Left colon (tissue), 2 donors: ENCODE data around the gene SLC33A1. TPM values are rescaled to one million over a fixed set of nuclear protein-coding genes. Genes with fewer than 3 reads are reported as not detected.
"Not testable (repeated sequence)": the region's sequence is repeated elsewhere in the genome, so short reads cannot be mapped to it uniquely, and the experiment has no call there.

Experiments
- ATAC-seq: fragments of 200-7000 bp; cut with Tn5 transposase; one replicate; pipeline ENCODE4 v1.9.1; 2020; ENCODE audit warnings: mild to moderate bottlenecking, moderate library complexity
- DNase-seq, 2 donors: peaks; one replicate each; pipeline ENCODE4 v3.0.0-alpha.2; 2020
- intact Hi-C, 2 donors: fragments of 100-400 bp; cut with DNase I in 1 of 2; cut with micrococcal nuclease in 1 of 2; formaldehyde crosslinking; loops; one replicate each; pipeline versions ENCODE4 v1.11.2 to v1.14.0; 2022; cut with DNase I, micrococcal nuclease
- long read RNA-seq: library from polyadenylated mRNA; unstranded; transcript quantifications from one replicate; pipeline ENCODE4 v2.0.0, GENCODE V29; 2021
- total RNA-seq, 2 donors: library from RNA; stranded (reverse); fragmentation: NEBNext Ultra II Directional; extraction: Animal tissue kit (Norgen Biotek cat#: 25700); gene quantifications; one replicate each; pipeline ENCODE4 v1.2.1, GENCODE V29; 2021
- donor health status: DM: no; HTN: no; CAD: no.
- donor health status: DM: yes; HTN: yes; CAD: no.

The SLC33A1 gene
- 10 to 100 TPM; 27.3 to 29.6 TPM for total RNA-seq
- long read RNA-seq, full-length matches to known transcripts = 47 of 57 reads
- long read RNA-seq, partial matches to known transcripts = 2 of 57 reads
- long read RNA-seq, other reads (novel, unspliced or antisense) = 8 of 57 reads

DNA sequence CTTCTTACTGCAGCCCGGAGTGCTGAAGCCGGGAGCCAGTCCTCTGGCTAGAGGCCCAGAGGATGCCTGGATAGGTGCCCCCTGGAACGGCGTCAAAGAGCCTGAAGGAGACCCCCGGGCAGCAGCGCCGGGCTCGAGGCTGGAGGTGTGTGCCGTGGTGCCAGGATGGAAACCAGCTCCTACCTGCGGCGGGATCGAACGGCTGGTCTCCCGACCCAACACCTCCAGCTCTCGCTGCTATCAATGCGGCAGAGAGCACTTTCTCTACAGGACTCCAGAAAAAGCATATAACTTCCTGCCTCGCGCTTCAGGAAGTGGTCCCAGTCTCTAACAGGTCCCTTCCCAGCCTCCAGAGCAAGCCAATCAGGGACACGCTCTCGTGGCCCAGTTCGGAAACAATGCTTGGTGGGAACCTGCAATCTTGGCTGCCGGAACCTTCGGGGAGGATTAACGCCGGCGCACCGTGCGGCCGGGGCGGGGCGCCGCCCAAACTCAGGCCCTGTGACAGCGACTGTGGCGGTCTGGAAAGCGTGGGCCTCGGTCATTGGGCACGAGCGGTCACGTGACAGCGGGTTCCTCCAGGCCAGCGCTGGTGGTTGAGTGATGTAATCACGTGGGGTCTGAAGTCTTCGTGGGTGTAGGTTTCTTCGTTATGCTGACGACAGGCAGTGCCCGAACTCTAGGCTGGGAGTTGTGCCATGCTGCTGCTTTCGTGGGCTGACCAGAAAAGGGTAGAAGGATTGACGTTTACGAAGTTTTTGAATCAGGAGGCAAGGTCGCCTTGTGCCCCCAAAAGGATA is at the start of gene SLC33A1:
TSS of gene SLC33A1 (minus strand) at position 287 of the 800 bp plus-strand sequence. CDS start 430 bp downstream, outside the sequence.
- intact Hi-C loops = no loop called here
- ATAC-seq = peak; percentile 92
- DNase-seq = peak; percentile 99

DNA sequence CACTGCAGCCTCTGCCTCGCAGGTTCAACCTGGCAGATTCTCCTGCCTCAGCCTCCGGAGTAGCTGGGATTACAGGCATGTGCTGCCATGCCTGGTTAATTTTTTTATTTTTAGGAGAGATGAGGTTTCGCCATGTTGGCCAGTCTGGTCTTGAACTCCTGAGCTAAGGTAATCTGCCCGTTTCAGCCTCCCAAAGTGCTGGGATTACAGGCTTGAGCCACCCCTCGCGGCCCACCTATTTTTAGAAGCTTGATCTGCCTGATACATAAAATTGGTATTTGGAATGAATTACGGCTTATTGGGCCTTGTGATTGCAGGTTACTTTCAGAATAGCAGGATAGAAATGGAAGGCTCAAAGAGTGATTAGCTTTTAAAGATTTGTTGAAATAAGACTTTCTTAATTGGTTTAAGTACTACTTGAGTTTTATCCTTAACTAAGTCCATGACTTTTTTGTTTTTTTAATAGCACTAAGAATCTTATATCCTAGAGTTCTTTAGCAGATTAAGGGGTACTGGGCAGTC is 41.2 kb upstream of the SLC33A1 start:
- ATAC-seq = no peak
- intact Hi-C loops = no loop called here
- DNase-seq = no peak

DNA sequence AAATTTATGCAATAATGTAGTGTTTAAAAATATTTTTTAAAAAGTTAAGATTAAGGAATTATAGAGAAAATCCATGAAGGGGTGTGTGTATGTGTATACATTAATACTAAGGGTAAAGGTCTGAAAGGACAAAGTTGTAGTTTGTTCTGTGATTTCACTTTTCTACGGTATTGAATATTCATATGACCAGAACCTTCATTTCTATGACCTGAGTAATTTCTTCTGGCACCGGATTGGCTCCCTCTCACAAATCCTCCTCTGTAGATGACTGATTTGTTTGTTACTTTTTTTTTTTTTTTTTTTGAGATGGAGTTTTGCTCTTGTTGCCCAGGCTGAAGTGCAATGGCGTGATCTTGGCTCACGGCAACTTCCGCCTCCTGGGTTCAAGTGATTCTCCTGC is 37.1 kb upstream of the SLC33A1 start:
- no peak for ATAC-seq
- intact Hi-C loops = no loop called here
- DNase-seq = no peak

DNA sequence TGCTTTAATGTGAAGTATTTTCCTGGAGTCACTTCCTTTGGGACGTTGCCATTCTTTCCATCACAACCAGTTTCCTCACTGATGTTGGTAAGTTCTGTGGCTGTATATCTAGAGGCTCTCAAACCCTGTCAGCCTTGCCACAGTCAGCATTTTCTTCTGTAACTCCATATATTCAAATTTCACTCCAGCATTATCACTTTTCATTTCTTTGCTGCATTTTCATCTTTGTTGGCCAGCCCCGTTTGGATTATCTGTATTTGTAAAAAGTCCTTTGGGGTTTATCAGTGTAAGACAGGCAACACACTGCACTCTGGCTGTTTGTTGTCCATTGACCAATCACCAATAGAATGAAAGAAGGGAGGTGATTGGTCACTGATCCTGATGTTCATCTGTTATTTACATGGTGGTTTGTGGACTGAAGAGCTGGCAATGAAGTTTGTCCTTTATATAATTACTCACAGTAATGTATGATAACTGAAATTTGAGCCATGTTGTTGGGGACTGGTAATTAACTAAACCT is 36.5 kb upstream of the SLC33A1 start:
- ATAC-seq (peak; percentile 64), DNase-seq (no peak)
- intact Hi-C loops = no loop called here

DNA sequence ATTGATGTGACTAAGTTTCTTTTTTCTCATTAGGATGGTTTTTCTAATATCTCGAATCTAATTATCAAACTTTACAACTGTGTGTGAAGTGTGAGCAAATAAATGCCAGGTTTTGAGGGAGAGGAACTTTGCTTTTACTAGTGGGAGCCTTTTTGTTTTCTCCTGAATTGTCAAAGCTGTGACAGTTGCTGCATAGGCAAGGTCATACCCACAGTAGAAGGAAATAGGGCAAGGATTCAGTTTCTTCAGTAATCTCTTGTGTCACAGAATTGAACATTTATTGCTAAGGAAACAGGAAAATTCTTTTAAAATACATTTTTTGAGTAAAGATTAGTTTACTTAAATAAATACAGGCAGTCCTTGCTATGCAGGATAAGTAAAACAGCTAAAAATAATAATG is 35.7 kb upstream of the SLC33A1 start:
- DNase-seq (no peak), ATAC-seq (no peak)
- intact Hi-C loops = no loop called here

DNA sequence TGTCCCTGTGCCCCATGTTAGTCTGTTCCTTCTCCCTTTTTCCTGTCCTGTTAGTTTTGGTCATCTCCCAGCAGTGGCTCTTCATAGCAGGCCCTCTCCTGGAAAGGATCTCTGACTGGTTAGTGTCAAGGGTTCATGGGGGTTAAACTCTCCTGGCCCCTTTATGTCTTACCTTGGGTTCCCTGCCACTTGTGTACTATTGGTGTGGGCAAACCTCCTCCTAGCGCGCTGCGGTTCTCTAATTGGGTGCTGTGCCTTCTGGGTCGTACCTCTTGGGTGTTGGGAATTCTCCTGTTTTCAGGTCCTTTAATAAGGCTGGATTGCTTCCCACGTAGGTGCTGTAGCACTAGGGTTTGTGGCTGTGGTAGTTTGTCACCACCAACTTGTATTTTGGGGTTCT is 35.0 kb upstream of the SLC33A1 start:
- DNase-seq (no peak), ATAC-seq (no peak)
- intact Hi-C loops = no loop called here

DNA sequence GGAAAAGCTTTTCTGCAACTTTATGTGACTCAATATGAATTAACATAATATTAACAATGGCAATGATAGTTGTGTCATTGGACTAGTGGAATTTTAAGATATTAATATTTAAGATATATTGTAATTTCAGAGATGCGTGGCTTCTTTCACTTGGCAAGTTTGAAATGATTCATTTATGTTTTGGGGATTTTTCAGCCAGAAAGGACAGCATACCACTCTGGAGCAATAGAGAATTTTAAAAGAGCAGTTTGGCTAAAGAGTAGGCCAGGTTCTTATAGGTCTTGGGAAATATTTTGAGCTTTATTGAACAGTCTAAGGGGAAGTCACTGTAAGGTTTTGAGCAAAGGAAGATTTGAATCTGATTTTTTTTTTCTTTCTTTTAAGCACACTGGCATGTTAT is 32.7 kb upstream of the SLC33A1 start:
- ATAC-seq (no peak), DNase-seq (no peak)
- intact Hi-C loops = no loop called here

DNA sequence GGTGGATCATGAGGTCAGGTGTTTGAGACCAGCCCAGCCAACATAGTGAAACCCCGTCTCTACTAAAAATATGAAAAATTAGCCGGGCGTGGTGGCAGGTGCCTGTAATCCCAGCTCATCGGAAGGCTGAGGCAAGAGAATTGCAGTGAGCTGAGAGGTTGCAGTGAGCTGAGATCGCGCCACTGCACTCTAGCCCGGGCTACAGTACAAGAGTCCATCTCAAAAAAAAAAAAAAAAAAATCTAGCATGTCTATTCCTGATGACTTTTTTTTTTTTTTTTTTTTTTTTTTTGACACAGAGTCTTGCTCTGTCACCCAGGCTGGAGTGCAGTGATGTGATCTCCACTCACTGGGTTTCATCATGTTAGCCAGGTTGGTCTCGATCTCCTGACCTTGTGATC is 32.1 kb upstream of the SLC33A1 start:
- DNase-seq, intact Hi-C loops: not testable (repeated sequence)
- ATAC-seq = peak; percentile 43

DNA sequence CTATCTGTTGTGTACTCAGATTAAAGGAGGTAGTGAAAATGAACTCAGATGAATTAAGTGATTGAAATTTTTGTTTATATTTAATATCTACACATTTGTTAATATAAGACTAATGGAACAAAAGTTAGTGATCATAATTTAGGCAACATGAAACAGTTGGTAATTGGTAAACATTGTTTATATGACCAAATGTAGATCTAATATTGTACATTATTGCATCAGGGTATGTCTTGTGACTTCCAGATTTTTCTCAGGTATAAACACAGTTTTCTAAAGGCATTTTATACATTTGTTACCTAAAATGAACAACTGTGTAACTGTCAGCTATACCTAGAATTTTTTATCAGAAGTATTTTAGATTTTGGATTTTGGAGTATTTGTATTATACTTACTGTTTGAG is 31.1 kb upstream of the SLC33A1 start:
- intact Hi-C loops = no loop called here
- ATAC-seq = no peak

DNA sequence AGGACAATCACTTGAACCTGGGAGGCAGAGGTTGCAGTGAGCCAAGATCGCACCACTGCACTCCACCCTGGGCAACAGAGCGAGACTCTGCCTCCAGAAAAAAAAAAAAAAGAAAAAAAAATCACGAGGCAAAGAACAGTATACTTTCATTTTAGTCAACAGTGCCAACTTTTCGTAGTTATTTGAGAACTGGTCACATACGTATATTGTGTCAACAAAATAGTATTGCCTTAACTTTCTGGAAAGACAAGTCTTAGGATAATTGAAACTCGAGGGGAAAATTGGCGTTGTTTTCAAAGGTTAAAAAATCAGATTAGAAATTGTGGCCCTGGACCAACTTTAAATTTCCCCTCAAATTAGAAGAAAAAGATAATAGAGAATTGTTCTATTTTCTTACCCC is 30.1 kb upstream of the SLC33A1 start:
- ATAC-seq (peak; percentile 44), DNase-seq (no peak)
- intact Hi-C loops = no loop called here

More for the DNA sequence above, 31.1 kb upstream of the SLC33A1 start:
- DNase-seq = no peak

DNA sequence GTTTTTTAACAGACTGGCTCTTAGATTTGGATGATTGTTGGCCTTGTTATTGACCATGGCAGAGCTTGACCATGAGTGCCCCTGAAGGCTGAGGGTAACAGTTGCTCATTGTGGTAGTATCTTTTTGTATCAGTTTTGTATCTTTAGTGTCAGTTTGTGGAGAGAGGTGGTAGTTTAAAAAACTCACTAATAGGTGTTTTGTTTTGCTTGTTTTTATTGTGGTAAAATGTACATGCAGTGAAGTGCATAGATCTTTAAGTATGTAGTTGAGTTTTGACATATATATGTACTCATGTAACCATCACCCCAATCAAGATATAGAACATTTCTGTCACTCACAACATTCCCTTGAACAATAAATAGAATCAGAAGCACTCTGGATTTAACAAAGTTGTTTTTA is 26.1 kb upstream of the SLC33A1 start:
- intact Hi-C loops = no loop called here
- ATAC-seq (no peak), DNase-seq (no peak)

DNA sequence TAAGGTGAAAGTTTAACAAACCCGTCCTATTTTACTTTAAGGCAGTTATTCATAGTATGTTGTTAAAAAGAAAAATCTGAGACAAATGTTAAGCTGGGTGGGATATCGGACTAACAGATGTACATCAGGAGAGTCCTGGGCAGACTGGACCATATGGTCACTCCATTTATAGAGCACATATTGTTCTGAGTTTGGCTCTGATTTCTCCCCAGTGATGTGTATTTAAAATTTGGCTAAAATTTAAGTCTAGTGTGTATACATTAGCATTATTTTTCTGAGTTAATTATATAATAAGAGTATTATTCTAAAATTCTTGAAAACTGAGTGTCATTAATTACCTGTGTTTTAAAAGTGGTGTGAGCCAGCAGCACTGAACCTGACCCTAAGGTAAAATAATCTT is 22.3 kb upstream of the SLC33A1 start:
- no peak for ATAC-seq
- intact Hi-C loops = no loop called here
- DNase-seq = no peak

DNA sequence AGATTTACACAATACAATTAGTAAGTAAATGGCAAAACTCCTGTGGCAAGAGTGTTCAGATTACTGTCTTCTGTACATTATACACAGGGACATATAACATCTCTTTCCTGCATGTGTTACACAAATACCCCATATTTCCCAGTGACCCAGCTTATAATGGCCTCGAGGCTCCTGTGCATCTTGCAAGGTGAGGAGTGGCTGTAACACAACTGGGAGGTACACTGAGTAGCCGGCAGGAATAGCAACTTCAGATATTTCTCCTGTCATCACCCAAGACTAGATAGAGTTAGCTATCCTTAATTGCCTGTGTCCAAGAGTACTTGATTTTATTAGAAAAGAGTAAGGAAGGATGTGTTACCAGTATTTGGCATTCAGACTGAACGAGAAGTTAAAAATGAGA is 21.8 kb upstream of the SLC33A1 start:
- intact Hi-C loops = no loop called here
- no peak for ATAC-seq
- DNase-seq = no peak

DNA sequence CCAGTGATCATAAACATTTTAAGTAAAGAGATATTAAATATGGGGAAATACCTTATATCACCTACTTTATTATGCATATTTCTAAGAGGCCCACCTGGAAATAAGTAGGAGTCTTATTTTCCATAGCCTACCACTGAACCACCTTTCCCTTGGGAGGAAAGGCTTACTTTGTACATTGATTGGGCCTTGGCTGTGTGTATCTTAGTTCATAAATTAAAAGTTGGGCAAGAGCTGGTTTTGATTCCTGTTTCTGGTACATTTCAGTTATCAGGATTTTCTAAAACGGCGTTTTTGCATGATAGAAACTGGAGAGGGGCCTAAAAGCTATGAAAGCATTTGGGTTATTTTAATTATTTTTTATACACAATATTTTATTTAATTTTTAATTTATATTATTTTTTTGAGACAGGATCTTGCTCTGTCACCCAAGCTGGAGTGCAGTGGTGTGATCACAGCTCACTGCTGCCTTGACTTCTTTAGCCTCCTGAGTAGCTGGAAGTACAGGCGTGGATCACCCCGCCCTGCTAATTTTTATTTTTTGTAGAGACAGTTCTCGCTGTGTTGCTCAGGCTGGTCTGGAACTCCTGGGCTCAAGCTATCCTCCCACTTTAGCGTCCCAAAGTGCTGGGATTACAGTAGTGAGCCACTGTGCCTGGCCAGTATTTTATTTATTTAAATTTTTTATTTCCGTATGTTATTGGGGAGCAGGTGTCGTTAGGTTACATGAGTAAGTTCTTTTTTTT is 18.8 kb upstream of the SLC33A1 start:
- ATAC-seq (no peak), DNase-seq (no peak)
- intact Hi-C loops = no loop called here

DNA sequence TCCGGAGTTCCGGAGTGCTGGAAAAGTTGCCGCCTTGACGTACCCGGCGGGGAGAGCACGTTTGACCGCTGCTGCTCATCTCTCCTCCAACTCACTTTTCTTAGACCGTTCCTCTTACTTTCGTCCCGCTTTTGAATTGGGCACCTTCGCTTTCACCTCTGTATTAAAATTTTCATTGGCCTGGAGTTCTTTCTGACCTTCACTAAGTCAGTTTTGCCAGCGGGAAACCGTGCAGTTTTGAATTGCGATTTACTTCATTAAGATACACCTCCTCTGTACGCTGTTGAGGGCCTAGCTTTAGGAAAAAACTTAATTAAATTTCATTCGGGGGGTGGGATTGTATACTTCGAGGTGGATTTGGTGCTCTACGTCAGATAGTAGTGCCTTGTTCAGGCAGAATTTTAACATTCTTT is 17.5 kb upstream of the SLC33A1 start:
- ATAC-seq = no peak
- intact Hi-C loops = no loop called here
- DNase-seq = no peak

DNA sequence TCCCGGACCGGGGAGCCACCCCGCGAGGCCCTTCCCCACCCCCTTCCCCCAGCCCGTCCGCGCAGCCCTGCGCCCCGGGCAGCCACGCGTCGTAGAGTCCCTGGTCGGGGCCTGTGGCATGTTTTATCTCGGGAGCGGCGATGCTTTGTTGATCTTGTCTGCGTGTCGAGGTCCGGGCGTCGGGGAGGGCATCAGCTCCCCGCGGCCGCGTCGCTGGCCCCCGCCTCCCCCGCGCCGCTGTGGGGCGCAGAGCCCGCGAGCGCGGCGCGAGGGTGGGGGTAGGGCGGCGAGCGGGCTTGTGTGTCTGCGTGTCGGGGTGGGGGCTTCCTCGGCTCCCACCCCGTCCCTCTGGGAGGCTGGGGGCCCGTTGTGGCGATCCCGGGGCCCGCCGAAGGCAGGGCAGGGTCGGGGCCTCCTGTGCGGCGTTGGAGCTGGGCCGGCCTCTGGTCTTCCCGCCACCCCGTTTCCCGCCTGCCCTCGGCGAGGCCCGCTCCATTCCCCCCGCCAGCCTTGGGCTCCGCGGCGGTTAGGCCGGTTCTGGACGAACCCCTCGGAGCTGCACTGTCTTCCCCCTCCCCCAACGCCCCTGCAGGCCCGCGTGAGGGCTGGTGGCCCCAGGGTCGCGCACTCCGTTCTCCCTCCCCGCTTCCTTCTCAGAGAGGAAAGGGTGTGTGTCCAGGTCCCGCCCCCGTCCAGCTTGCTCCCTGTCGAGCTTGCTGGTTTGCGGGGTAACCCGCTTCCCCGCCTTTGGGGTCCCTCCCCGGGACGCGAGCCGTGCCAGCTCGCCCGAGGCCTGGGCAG is 16.9 kb upstream of the SLC33A1 start:
- intact Hi-C loops = no loop called here
- DNase-seq (peak; percentile 72 to 73), ATAC-seq (peak; percentile 44)

DNA sequence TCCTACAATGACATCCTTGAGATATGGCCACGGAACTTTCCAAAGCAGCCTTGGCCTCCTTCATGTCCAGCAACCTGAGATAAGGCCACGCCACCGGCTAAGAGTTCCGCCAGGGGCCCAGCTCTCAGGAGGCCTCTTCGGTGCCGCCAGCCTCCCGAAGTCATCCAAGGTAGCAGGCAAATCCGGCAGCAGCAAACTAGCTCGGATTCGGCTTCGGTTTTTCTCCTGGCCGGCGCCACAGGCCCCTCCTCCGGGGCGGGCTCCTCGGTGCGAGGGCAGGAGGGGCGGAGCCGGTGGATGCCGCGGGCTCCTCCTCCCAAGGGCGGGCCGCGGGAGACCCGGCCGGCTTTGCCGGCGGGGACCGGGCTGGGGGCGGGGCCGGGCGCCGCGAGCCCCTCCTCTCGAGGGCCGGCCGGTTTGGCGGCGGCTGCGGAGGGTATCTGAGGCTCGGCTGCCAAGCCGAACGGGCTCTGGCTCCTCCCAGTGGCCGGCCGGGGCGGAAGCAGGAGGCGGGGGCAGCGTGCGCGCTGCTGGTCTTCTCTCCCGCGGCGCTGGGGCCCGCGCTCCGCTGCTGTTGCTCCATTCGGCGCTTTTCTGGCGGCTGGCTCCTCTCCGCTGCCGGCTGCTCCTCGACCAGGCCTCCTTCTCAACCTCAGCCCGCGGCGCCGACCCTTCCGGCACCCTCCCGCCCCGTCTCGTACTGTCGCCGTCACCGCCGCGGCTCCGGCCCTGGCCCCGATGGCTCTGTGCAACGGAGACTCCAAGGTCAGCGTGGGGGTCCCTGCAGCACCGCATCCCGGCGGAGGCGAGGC is 16.1 kb upstream of the SLC33A1 start, which contains the start of gene GMPS:
TSS of gene GMPS (plus strand) at position 518 of the 812 bp plus-strand sequence. CDS start at position 739, 221 bp downstream.
- ATAC-seq (peak; percentile 95), DNase-seq (peak; percentile 93 to 95)
- intact Hi-C loops = no loop called here

DNA sequence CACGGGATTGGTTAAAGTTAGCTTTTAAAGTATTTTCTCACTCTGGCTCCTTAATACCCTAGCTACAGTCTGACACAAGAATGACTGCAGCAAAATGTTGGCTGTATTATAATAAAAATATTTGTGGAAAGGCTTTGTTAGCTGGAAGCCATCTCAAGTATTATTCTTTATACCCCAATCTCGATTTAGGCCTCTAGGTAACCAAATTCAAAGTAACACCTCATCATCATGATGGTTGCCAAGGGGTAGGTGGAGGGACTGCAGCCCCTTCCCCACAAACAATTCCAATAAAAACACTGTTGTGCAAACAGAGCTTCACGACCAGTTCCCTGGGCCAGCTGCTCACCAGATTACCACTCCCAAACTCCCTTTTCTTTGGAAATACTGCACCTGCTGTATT is 15.5 kb upstream of the SLC33A1 start:
- intact Hi-C loops = no loop called here
- ATAC-seq = no peak
- DNase-seq = no peak
